ENCODE measurements around the gene FSCN2. TPM values are rescaled to one million over a fixed set of nuclear protein-coding genes. Genes with fewer than 3 reads are reported as not detected.

FSCN2 gene
- total and polyA plus RNA-seq, 7 donors: 0.08 to 0.71 (median 0.11) TPM; not detected in 1

DNA sequence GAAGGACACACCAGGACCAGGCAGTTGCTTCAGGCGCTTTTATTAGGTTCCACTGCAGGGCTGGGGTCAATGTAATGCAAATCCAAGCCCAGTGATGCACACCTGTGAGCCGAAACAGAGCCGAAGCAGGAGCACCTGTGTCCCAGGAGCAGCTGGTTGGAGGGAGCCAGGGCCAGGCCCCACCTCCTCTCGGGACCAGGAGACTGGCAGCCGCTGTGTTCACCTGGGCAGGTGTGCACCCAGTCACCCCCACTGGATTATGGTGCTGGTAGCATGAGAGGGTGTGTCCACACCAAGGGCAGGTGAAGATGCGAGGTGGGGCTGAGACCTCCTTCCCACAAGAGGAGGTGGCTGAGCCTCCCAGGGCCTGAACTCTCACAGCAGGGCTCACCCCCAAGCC is 28.7 kb downstream of the FSCN2 start:
- H3K36me3 ChIP-seq (ENCODE audit: insufficient read depth in 1 of 2, low read depth in 1 of 2): peaks cover 5 to 57% of the 10 kb centered on the region in 2 donors
- TF ChIP-seq, protein P1, sequence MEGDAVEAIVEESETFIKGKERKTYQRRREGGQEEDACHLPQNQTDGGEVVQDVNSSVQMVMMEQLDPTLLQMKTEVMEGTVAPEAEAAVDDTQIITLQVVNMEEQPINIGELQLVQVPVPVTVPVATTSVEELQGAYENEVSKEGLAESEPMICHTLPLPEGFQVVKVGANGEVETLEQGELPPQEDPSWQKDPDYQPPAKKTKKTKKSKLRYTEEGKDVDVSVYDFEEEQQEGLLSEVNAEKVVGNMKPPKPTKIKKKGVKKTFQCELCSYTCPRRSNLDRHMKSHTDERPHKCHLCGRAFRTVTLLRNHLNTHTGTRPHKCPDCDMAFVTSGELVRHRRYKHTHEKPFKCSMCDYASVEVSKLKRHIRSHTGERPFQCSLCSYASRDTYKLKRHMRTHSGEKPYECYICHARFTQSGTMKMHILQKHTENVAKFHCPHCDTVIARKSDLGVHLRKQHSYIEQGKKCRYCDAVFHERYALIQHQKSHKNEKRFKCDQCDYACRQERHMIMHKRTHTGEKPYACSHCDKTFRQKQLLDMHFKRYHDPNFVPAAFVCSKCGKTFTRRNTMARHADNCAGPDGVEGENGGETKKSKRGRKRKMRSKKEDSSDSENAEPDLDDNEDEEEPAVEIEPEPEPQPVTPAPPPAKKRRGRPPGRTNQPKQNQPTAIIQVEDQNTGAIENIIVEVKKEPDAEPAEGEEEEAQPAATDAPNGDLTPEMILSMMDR (IDR thresholded peaks at IDR 0.05): no peak
- H3K27ac ChIP-seq: peak overlapping the region; percentile 65
- H3K27me3 ChIP-seq (ENCODE audit: insufficient read depth in 3 of 3, low read length in 2 of 3): no peaks in the 10 kb centered on the region
- no peaks in the 10 kb centered on the region for H3K9me3 ChIP-seq
- ATAC-seq (no peak), DNase-seq (peak in 1 of 2 donors; percentile 40)
- peaks cover 35% of the 10 kb centered on the region for H3K4me1 ChIP-seq
- WGBS, 3 donors: 81 to 94% (median 85%) methylated on average over 6 of the region's 6 CpGs
- intact Hi-C loops (cut with DNase I): loop anchor here in 1 of 2 donors (5.0 kb wide), 1 partner anchor 40 kb away; no protein-coding TSS in a partner anchor
- H3K4me3 ChIP-seq: no peak overlapping the region

DNA sequence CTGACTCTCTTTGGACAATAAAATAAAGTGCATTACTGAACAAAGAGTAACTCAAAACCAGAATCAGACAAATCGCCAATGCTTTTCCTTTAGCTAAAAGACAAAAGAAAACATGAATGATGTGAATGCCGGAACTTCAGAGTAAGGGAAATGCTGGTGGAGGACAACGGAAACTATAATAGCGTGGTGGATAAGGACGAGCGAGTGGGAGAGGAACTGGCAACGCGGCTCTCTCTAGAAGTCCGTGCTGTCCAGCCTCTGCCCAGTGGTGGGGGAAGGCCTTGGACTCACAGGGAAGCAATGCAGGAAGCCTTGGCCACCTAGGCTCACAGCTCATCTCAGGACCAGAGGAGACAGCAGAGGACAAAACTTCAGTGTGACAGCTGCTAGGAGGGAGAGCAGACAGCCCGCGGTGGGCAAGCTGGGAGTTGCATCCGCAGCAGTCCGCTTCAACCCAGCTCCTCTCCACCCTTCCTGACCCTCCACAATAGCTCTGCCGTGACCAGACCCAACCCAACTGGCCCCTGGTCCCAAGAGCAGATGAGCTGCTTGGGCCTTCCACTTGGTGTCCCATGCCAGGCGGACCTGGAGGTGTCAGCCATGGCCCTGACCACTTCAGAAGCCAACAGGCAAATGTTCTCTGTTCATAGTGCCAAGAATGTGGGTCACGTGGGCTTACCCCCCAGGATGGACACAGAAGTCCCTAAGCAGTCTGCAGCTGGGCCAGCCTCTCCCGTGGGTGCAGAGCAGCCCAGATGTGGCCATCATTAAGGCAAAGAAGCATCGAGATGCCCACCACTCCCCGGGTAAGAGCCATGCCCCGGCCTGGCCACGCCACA is 29.3 kb downstream of the FSCN2 start:
- DNase-seq: no peak

DNA sequence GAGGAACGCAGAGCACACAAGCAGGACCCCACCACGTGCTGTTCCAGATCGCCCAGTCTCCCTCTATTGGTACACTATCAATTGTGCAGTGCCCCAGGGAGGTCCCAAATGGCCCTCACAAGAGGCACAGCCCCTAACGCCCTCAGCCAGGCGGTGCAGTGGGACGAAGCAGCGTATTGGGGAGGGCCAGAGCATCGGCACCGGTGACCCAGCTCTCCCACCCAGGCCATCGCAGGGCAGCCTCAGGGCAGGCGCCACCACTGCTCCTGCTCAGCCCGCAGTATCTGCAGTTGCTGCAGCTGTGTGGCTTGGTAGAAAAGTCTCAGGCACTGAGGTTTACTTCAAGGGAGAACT is 29.9 kb downstream of the FSCN2 start:
- H3K27ac ChIP-seq: peak overlapping the region; percentile 65
- peaks cover 34% of the 10 kb centered on the region for H3K4me1 ChIP-seq
- H3K36me3 ChIP-seq (ENCODE audit: insufficient read depth in 1 of 2, low read depth in 1 of 2): peaks cover 5 to 69% of the 10 kb centered on the region in 2 donors
- intact Hi-C loops (cut with DNase I): loop anchor here in 1 of 2 donors (5.0 kb wide), 1 partner anchor 39 kb away; no protein-coding TSS in a partner anchor
- DNase-seq (no peak), ATAC-seq (no peak)
- TF ChIP-seq, protein P1 (IDR thresholded peaks at IDR 0.05): no peak
- no peaks in the 10 kb centered on the region for H3K9me3 ChIP-seq
- no peak overlapping the region for H3K4me3 ChIP-seq
- H3K27me3 ChIP-seq (ENCODE audit: insufficient read depth in 3 of 3, low read length in 2 of 3): no peaks in the 10 kb centered on the region
- WGBS, 3 donors: 76 to 88% (median 84%) methylated on average over 12 of the region's 12 CpGs

More for the DNA sequence above, 29.3 kb downstream of the FSCN2 start:
- Histone ChIP-seq H3K4me3 (no peak overlapping the region), H3K4me1 (peaks cover 35% of the 10 kb centered on the region), H3K27me3 (ENCODE audit: insufficient read depth in 3 of 3, low read length in 2 of 3) (no peaks in the 10 kb centered on the region), H3K9me3 (no peaks in the 10 kb centered on the region), H3K36me3 (ENCODE audit: insufficient read depth in 1 of 2, low read depth in 1 of 2) (peaks cover 5 to 63% of the 10 kb centered on the region in 2 donors), H3K27ac (peak overlapping the region; percentile 65)
- WGBS, 3 donors: 61 to 77% (median 62%) methylated on average over 20 to 21 of the region's 21 CpGs
- TF ChIP-seq, protein P1 (IDR thresholded peaks at IDR 0.05): no peak
- ATAC-seq: no peak
- intact Hi-C loops (cut with DNase I): loop anchor here in 1 of 2 donors (5.0 kb wide), 1 partner anchor 40 kb away; no protein-coding TSS in a partner anchor

DNA sequence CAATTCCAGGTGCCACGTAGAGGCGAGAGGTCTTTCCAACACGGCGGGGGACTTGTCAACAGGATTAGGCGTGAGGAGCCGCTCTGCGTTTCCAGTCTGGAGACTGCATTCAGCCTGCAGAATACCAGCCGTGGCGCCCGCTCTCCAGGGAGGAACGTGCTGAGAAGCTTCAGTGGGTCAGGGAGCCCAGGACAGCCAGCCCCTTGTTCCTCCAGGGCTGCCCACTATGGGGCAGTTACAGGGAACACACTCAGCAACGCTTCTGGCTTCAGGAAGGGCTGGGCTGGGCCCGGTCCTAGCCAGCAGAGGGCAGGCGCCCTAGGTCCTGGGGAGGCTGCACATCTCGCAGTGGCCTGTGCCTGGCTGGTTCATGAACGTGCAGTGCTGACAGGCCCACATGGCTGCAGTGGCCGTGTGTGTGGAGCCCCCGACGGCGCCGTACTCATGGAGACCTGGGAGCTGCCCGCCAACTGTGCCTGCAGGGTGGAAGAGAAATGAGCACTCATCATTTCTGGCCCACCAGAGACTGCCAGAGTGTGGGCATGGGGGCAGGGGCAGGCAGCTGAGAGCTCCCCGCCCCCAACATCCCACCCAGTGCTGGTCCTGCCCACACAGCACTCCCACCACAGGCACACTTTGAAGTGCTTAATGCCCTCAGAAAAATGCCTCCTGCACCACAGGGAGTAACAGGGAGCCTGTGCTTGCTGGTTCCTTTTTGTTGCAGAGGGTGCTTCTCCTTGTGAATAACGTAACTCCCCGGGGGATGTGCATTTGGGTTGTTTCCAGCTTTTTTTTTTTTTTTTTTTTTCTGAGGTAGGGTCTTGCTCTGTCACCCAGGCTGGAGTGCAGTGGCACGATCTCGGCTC is 31.0 kb downstream of the FSCN2 start:
- peaks cover 23% of the 10 kb centered on the region for H3K4me1 ChIP-seq

More for the DNA sequence above, 31.0 kb downstream of the FSCN2 start:
- TF ChIP-seq, protein P1 (IDR thresholded peaks at IDR 0.05): no peak
- DNase-seq (peak in 1 of 2 donors; percentile 27), ATAC-seq (no peak)
- Histone ChIP-seq H3K27ac (no peak overlapping the region), H3K36me3 (ENCODE audit: insufficient read depth in 1 of 2, low read depth in 1 of 2) (peaks cover 5 to 80% of the 10 kb centered on the region in 2 donors), H3K27me3 (ENCODE audit: insufficient read depth in 3 of 3, low read length in 2 of 3) (no peaks in the 10 kb centered on the region), H3K4me3 (no peak overlapping the region), H3K9me3 (no peaks in the 10 kb centered on the region)
- 78 to 81% (median 79%) methylated on average over 25 to 27 of the region's 27 CpGs for WGBS, 3 donors
- intact Hi-C loops (cut with DNase I): loop anchor here in 1 of 2 donors (5.0 kb wide), 1 partner anchor 38 kb away; no protein-coding TSS in a partner anchor
